PC-3 (cell line): ENCODE measurements around the gene SAE1. TPM values are rescaled to one million over a fixed set of nuclear protein-coding genes. Genes with fewer than 3 reads are reported as not detected.

Source experiments
- ATAC-seq: fragments of 200-7000 bp; cut with Tn5 transposase; 2 replicates; pipeline ENCODE4 v1.9.1; 2020; ENCODE audit warnings: mild to moderate bottlenecking, moderate library complexity
- BruUV-seq: library from RNA; stranded (reverse); fragments of 400-500 nt; replicated peaks from 2 replicates; lab custom pipeline; 2021; lab: Mats Ljungman, UMichigan
- CTCF ChIA-PET: fragments of 300-600 bp; sonication (Branson Sonifier 250); formaldehyde crosslinking; loops from one replicate; lab custom pipeline; 2022; ENCODE audit warnings: antibody characterized with exemption; lab: Charles Lee
- POLR2A ChIA-PET: fragments of 300-600 bp; sonication (Branson Sonifier 250); formaldehyde crosslinking; loops from one replicate; lab custom pipeline; 2022; ENCODE audit warnings: antibody characterized with exemption; ENCODE audit not compliant: unreplicated experiment; lab: Charles Lee
- DNase-seq: peaks from one replicate; pipeline ENCODE4 v3.0.0-alpha.2; 2015
- H2AFZ ChIP-seq: fragments of 300-600 bp; sonication (generic); 2 replicates; pipeline ENCODE4 v1.6.0; 2016; ENCODE audit warnings: antibody characterized with exemption, low read length
- H3F3A ChIP-seq: fragments of 300-600 bp; sonication (generic); one replicate; pipeline ENCODE4 v1.6.0; 2017; ENCODE audit warnings: antibody characterized with exemption, low read length, control low read depth, mild to moderate bottlenecking; ENCODE audit not compliant: unreplicated experiment
- H3K27ac ChIP-seq: fragments of 300-600 bp; sonication (generic); 2 replicates; pipeline ENCODE4 v1.5.1; 2016; ENCODE audit warnings: mild to moderate bottlenecking, low read length
- H3K27me3 ChIP-seq: fragments of 300-600 bp; sonication (generic); 2 replicates; pipeline ENCODE4 v1.6.1; 2016; ENCODE audit warnings: low read length, mixed read lengths
- H3K36me3 ChIP-seq: fragments of 300-600 bp; sonication (generic); 2 replicates; pipeline ENCODE4 v1.6.1; 2016; ENCODE audit warnings: low read depth, mixed run types, low read length, mixed read lengths
- H3K4me1 ChIP-seq: fragments of 300-600 bp; sonication (generic); 2 replicates; pipeline ENCODE4 v1.5.1; 2016; ENCODE audit warnings: low read length; ENCODE audit not compliant: insufficient read depth
- H3K4me2 ChIP-seq: fragments of 300-600 bp; sonication (generic); 2 replicates; pipeline ENCODE4 v1.6.0; 2016; ENCODE audit warnings: low read length
- H3K4me3 ChIP-seq: fragments of 300-600 bp; sonication (generic); 2 replicates; pipeline ENCODE4 v1.5.1; 2016; ENCODE audit warnings: mild to moderate bottlenecking, low read length, mixed read lengths
- H3K79me2 ChIP-seq: fragments of 300-600 bp; sonication (generic); 2 replicates; pipeline ENCODE4 v1.6.1; 2017; ENCODE audit warnings: low read length, mixed read lengths
- H3K9ac ChIP-seq: fragments of 300-600 bp; sonication (generic); 2 replicates; pipeline ENCODE4 v1.6.0; 2016; ENCODE audit warnings: mild to moderate bottlenecking, low read length
- H3K9me2 ChIP-seq: fragments of 300-600 bp; sonication (generic); replicated peaks from 2 replicates; pipeline ENCODE4 v1.6.1; 2016; ENCODE audit warnings: mixed run types, low read length, mixed read lengths
- H3K9me3 ChIP-seq: fragments of 300-600 bp; sonication (generic); 2 replicates; pipeline ENCODE4 v1.6.1; 2016; ENCODE audit warnings: low read length, mixed read lengths
- H4K20me1 ChIP-seq: fragments of 300-600 bp; sonication (generic); 2 replicates; pipeline ENCODE4 v1.6.1; 2016; ENCODE audit warnings: low read length, mixed read lengths
- EZH2 ChIP-seq: fragments of 300-600 bp; sonication (generic); IDR thresholded peaks from one replicate; pipeline ENCODE4 v1.6.1; 2017; ENCODE audit warnings: antibody characterized with exemption, mild to moderate bottlenecking, low read length; ENCODE audit not compliant: unreplicated experiment
- EZH2phosphoT487 ChIP-seq: fragments of 300-600 bp; sonication (generic); IDR thresholded peaks from 2 replicates; pipeline ENCODE4 v1.6.1; 2018; ENCODE audit warnings: mild to moderate bottlenecking, antibody characterized with exemption, low read length, borderline replicate concordance
- intact Hi-C: fragments of 100-400 bp; cut with micrococcal nuclease; formaldehyde crosslinking; loops from 2 replicates; pipeline ENCODE4 v1.9.0; 2023
- total RNA-seq: library from RNA; depleted of rRNA; stranded (reverse); fragments of >200 nt; gene quantifications from 2 replicates; pipeline ENCODE4 v1.2.3, GENCODE V29; 2014
- TF ChIP-seq, protein P1 (sequence below): fragments of 300-600 bp; sonication (generic); conservative IDR thresholded peaks from 2 replicates; pipeline ENCODE4 v1.5.1; 2017; ENCODE audit warnings: antibody characterized with exemption, low read depth, mild to moderate bottlenecking, low read length

The SAE1 gene
- total RNA-seq, 1 experiment from 2014 or later: 99.7 TPM

DNA sequence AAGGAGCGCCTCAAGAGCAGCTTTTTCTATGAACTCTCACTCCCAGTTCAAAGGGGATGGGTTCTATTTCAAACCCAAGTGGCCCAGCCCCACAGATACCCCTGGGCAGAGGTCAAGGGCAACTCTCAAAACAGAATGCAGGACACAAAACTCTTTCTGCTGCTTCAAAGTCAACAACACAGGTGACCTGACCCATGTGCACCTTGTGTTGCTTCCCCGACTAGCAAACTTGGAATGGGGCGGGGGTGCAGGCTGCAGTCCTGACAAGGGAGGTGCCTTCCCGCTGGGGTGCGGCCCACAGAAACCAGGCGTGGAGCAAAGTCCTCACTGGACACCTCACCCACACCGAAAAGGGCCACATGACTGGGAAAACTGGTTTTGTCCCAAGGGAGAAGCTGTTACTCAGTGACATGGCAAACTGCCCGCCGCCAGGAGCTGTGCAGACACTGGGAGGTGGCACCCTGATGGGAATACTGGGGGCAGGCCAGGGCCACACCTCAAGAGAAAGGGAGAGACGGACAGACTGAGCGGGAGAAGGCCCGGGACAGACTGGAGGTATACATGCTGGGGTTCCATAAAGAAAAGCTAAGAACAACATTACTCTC, 34.4 kb upstream of the SAE1 start:
- DNase-seq: peak; percentile 94
- peak overlapping the region; percentile 11; the same call in 1 of the 2 replicates for H3K4me3 ChIP-seq
- peaks cover 28% of the 10 kb centered on the region for H3K4me1 ChIP-seq
- peaks cover 82% of the 10 kb centered on the region for H3K79me2 ChIP-seq
- peak; percentile 88 for ATAC-seq
- H4K20me1 ChIP-seq: no peaks in the 10 kb centered on the region
- no peaks in the 10 kb centered on the region for H3K27me3 ChIP-seq
- no peaks in the 10 kb centered on the region for H3K9me3 ChIP-seq
- H2AFZ ChIP-seq: no peak overlapping the region
- peaks cover 8% of the 10 kb centered on the region for H3F3A ChIP-seq
- no peaks in the 10 kb centered on the region for H3K9me2 ChIP-seq
- no TSS peak for BruUV-seq
- H3K27ac ChIP-seq: peak overlapping the region; percentile 83
- POLR2A ChIA-PET: interaction anchor here (0.6 kb wide), 1 partner anchor 17 kb away, joined by 3 read pairs; the partner anchor contains the start of gene ZC3H4
- peaks cover 16% of the 10 kb centered on the region; the same call in 1 of the 2 replicates for H3K36me3 ChIP-seq
- peak overlapping the region; percentile 55 for H3K9ac ChIP-seq
- peak overlapping the region; percentile 66 for H3K4me2 ChIP-seq
- TF ChIP-seq EZH2phosphoT487 (no peak), EZH2 (no peak)
- TF ChIP-seq, protein P1, sequence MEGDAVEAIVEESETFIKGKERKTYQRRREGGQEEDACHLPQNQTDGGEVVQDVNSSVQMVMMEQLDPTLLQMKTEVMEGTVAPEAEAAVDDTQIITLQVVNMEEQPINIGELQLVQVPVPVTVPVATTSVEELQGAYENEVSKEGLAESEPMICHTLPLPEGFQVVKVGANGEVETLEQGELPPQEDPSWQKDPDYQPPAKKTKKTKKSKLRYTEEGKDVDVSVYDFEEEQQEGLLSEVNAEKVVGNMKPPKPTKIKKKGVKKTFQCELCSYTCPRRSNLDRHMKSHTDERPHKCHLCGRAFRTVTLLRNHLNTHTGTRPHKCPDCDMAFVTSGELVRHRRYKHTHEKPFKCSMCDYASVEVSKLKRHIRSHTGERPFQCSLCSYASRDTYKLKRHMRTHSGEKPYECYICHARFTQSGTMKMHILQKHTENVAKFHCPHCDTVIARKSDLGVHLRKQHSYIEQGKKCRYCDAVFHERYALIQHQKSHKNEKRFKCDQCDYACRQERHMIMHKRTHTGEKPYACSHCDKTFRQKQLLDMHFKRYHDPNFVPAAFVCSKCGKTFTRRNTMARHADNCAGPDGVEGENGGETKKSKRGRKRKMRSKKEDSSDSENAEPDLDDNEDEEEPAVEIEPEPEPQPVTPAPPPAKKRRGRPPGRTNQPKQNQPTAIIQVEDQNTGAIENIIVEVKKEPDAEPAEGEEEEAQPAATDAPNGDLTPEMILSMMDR: no peak
- intact Hi-C loops: no loop called here
- CTCF ChIA-PET: no interaction called here

DNA sequence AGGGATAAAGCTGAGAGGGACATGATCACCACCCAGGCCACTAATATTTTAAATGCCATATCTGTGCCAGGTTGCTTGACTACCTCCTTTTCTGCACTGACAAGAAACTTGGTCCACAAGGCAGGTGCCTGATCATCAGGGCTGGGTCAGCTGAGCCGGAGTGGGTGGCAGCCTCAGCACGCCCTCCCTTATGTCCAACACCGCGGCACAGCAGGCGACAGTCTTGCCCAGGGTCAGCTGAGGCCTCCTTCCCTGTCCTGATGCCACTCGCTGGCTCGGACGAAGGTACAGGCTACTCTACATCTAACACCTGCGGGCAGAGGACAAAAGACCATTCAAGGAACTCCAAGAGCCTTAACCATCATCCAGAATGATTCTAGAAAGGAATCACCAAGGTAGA, 33.9 kb upstream of the SAE1 start:
- Histone ChIP-seq H3K4me2 (peak overlapping the region; percentile 66), H4K20me1 (no peaks in the 10 kb centered on the region), H3K9ac (peak overlapping the region; percentile 55), H3K36me3 (peaks cover 16% of the 10 kb centered on the region; the same call in 1 of the 2 replicates), H3K4me3 (peak overlapping the region; percentile 11; the same call in 1 of the 2 replicates), H3K27me3 (no peaks in the 10 kb centered on the region), H3K27ac (peak overlapping the region; percentile 83), H3K4me1 (peaks cover 28% of the 10 kb centered on the region), H3K9me2 (no peaks in the 10 kb centered on the region), H3F3A (peaks cover 8% of the 10 kb centered on the region), H3K79me2 (peaks cover 87% of the 10 kb centered on the region), H2AFZ (no peak overlapping the region), H3K9me3 (no peaks in the 10 kb centered on the region)
- DNase-seq (no peak), ATAC-seq (peak; percentile 25; the same call in 1 of the 2 replicates)
- TF ChIP-seq EZH2 (no peak), EZH2phosphoT487 (no peak)
- TF ChIP-seq, protein P1: no peak
- intact Hi-C loops: no loop called here
- POLR2A ChIA-PET: interaction anchor here (0.6 kb wide), 1 partner anchor 17 kb away, joined by 3 read pairs; the partner anchor contains the start of gene ZC3H4
- TSS peak; percentile 95 for BruUV-seq
- CTCF ChIA-PET: no interaction called here
